ENCODE data around the gene PER2. TPM values are rescaled to one million over a fixed set of nuclear protein-coding genes. Genes with fewer than 3 reads are reported as not detected.

Gene PER2
- total RNA-seq, 2 experiments from 2014 or later, result 33.8 to 38.2 TPM

GRCh38 chr2:238302087-238302486 is 13.7 kb upstream of the PER2 start:
- Histone ChIP-seq H3K27ac (ENCODE audit: low read depth in 1 of 2, low read length in 2 of 2) (no peak overlapping the region), H3K4me1 (ENCODE audit: insufficient read depth, low read length) (no peaks in the 10 kb centered on the region), H3K36me3 (ENCODE audit: insufficient read depth, low read length) (no peaks in the 10 kb centered on the region), H3K9me3 (ENCODE audit: control insufficient read depth in 1 of 2, insufficient read depth in 1 of 2, low read length in 2 of 2) (no peaks in the 10 kb centered on the region), H3K4me3 (ENCODE audit: low read length) (no peak overlapping the region), H3K27me3 (ENCODE audit: control insufficient read depth in 1 of 2, insufficient read depth in 2 of 2, low read length in 2 of 2) (no peaks in the 10 kb centered on the region)
- no peak for DNase-seq
- CTCF ChIA-PET, result no interaction called here
- H3K4me3 Mint-ChIP-seq, result no peak overlapping the region
- TF ChIP-seq CTCF (IDR thresholded peaks at IDR 0.05), result no peak
- POLR2A ChIA-PET, result no interaction called here
- no peaks in the 10 kb centered on the region for H3K36me3 Mint-ChIP-seq (ENCODE audit: low read depth)
- intact Hi-C loops (cut with DNase I, micrococcal nuclease), result no loop called here
- H3K27ac Mint-ChIP-seq, result no peak overlapping the region
- no peaks in the 10 kb centered on the region for H3K9me3 Mint-ChIP-seq
- no peaks in the 10 kb centered on the region for H3K4me1 Mint-ChIP-seq (ENCODE audit: low read depth)
- H3K27me3 Mint-ChIP-seq, result peaks cover 5% of the 10 kb centered on the region
- ATAC-seq (ENCODE audit: poor library complexity), result no peak

GRCh38 chr2:238299803-238300202 is 11.4 kb upstream of the PER2 start:
- H3K4me1 ChIP-seq (ENCODE audit: insufficient read depth, low read length), result no peaks in the 10 kb centered on the region
- no peaks in the 10 kb centered on the region for H3K9me3 Mint-ChIP-seq
- H3K4me3 Mint-ChIP-seq, result no peak overlapping the region
- no peaks in the 10 kb centered on the region for H3K36me3 ChIP-seq (ENCODE audit: insufficient read depth, low read length)
- H3K27ac Mint-ChIP-seq, result no peak overlapping the region
- peaks cover 5% of the 10 kb centered on the region for H3K27me3 Mint-ChIP-seq
- ChIA-PET POLR2A (interaction anchor here (1.1 kb wide), 1 partner anchor 11 kb away, joined by 4 read pairs; no protein-coding TSS in a partner anchor), CTCF (interaction anchor here (1.2 kb wide), 1 partner anchor 37 kb away, joined by 3 read pairs; no protein-coding TSS in a partner anchor)
- no peaks in the 10 kb centered on the region for H3K27me3 ChIP-seq (ENCODE audit: control insufficient read depth in 1 of 2, insufficient read depth in 2 of 2, low read length in 2 of 2)
- no peak overlapping the region for H3K27ac ChIP-seq (ENCODE audit: low read depth in 1 of 2, low read length in 2 of 2)
- H3K4me1 Mint-ChIP-seq (ENCODE audit: low read depth), result no peaks in the 10 kb centered on the region
- H3K4me3 ChIP-seq (ENCODE audit: low read length), result no peak overlapping the region
- no peak for DNase-seq
- intact Hi-C loops (cut with DNase I, micrococcal nuclease), result no loop called here
- no peak for TF ChIP-seq CTCF (IDR thresholded peaks at IDR 0.05)
- no peak for ATAC-seq (ENCODE audit: poor library complexity)
- H3K9me3 ChIP-seq (ENCODE audit: control insufficient read depth in 1 of 2, insufficient read depth in 1 of 2, low read length in 2 of 2), result no peaks in the 10 kb centered on the region
- no peaks in the 10 kb centered on the region for H3K36me3 Mint-ChIP-seq (ENCODE audit: low read depth)

GRCh38 chr2:238296638-238297457 is 8.4 kb upstream of the PER2 start:
- ATAC-seq (ENCODE audit: poor library complexity), result no peak
- no peak for TF ChIP-seq CTCF (IDR thresholded peaks at IDR 0.05)
- Histone ChIP-seq H3K9me3 (ENCODE audit: control insufficient read depth in 1 of 2, insufficient read depth in 1 of 2, low read length in 2 of 2) (no peaks in the 10 kb centered on the region), H3K27ac (ENCODE audit: low read depth in 1 of 2, low read length in 2 of 2) (no peak overlapping the region), H3K4me1 (ENCODE audit: insufficient read depth, low read length) (no peaks in the 10 kb centered on the region), H3K4me3 (ENCODE audit: low read length) (no peak overlapping the region), H3K27me3 (ENCODE audit: control insufficient read depth in 1 of 2, insufficient read depth in 2 of 2, low read length in 2 of 2) (no peaks in the 10 kb centered on the region), H3K36me3 (ENCODE audit: insufficient read depth, low read length) (no peaks in the 10 kb centered on the region)
- H3K36me3 Mint-ChIP-seq (ENCODE audit: low read depth), result no peaks in the 10 kb centered on the region
- H3K4me1 Mint-ChIP-seq (ENCODE audit: low read depth), result no peaks in the 10 kb centered on the region
- DNase-seq, result no peak
- POLR2A ChIA-PET, result no interaction called here
- CTCF ChIA-PET, result no interaction called here
- H3K27me3 Mint-ChIP-seq, result peaks cover 5% of the 10 kb centered on the region
- intact Hi-C loops (cut with DNase I, micrococcal nuclease), result no loop called here
- H3K9me3 Mint-ChIP-seq, result no peaks in the 10 kb centered on the region
- H3K27ac Mint-ChIP-seq, result no peak overlapping the region
- no peak overlapping the region for H3K4me3 Mint-ChIP-seq

All from CD4-positive, alpha-beta T cell (primary cell).